Endothelial cell of umbilical vein (primary cell): Measurements from ENCODE around the gene SEC14L6. TPM values are rescaled to one million over a fixed set of nuclear protein-coding genes. Genes with fewer than 3 reads are reported as not detected.
A peak's percentile ranks its signal among the peaks of the same experiment; 100 is the strongest.

Experiments
- BruUV-seq: library from RNA; stranded (reverse); fragments of 400-500 nt; replicated peaks from 2 replicates; lab custom pipeline; 2021; lab: Mats Ljungman, UMichigan
- CTCF ChIA-PET: fragments of 300-600, 350-600 bp; sonication (Branson Sonifier 250); formaldehyde crosslinking; loops from one replicate; lab custom pipeline; 2021; ENCODE audit warnings: antibody characterized with exemption, inconsistent platforms; lab: Charles Lee
- POLR2A ChIA-PET: fragments of 300-600, 350-600 bp; sonication (Branson Sonifier 250); formaldehyde crosslinking; loops from one replicate; lab custom pipeline; 2021; ENCODE audit warnings: antibody characterized with exemption, inconsistent platforms; lab: Charles Lee
- DNase-seq: peaks from one replicate; pipeline ENCODE4 v3.0.0-alpha.2; 2011; ENCODE audit warnings: low read depth, low spot score
- FAIRE-seq: peaks from 2 replicates; lab custom pipeline; 2011; peaks lifted over from hg19 to GRCh38; lab: Jason Lieb, UNC
- H2AFZ ChIP-seq: 2 replicates; pipeline ENCODE4 v1.6.0; 2012; ENCODE audit warnings: low read depth, low read length, control low read depth, inconsistent platforms
- H3K27ac ChIP-seq: 2 replicates; pipeline ENCODE4 v1.5.1; 2011; ENCODE audit warnings: low read depth, mild to moderate bottlenecking, control low read depth, low read length, moderate library complexity; ENCODE audit not compliant: insufficient read depth
- H3K27me3 ChIP-seq, 2 experiments: 2 replicates each; pipeline versions ENCODE4 v1.6.0 to v1.6.1; 2011; ENCODE audit warnings: low read length in 2 of 2, mixed read lengths in 1 of 2; ENCODE audit not compliant: control insufficient read depth in 2 of 2, insufficient read depth in 2 of 2
- H3K36me3 ChIP-seq, 2 experiments: 2 replicates in 1 of 2; 3 replicates in 1 of 2; pipeline ENCODE4 v1.5.1; 2011; ENCODE audit warnings: low read length in 2 of 2, mild to moderate bottlenecking in 1 of 2, moderate library complexity in 1 of 2; ENCODE audit not compliant: control insufficient read depth in 2 of 2, insufficient read depth in 2 of 2; ENCODE audit errors: extremely low read depth in 1 of 2
- H3K4me1 ChIP-seq: 3 replicates; pipeline ENCODE4 v1.5.1; 2011; ENCODE audit warnings: mild to moderate bottlenecking, low read length; ENCODE audit not compliant: control insufficient read depth, insufficient read depth; ENCODE audit errors: extremely low read depth
- H3K4me2 ChIP-seq: 2 replicates; pipeline ENCODE4 v1.6.1; 2011; ENCODE audit warnings: low read length, control low read depth, mixed read lengths; ENCODE audit not compliant: insufficient read depth
- H3K4me3 ChIP-seq, 3 experiments: fragments of 200-600 bp in 1 of 3; sonication (generic), shearing (Covaris generic) in 1 of 3; replicated peaks in 1 of 3; 2 replicates each; pipeline ENCODE4 v1.5.1; 2011 to 2016; ENCODE audit warnings: control low read depth in 3 of 3, low read length in 3 of 3, mild to moderate bottlenecking in 2 of 3, inconsistent platforms in 1 of 3, low read depth in 1 of 3, moderate library complexity in 1 of 3; ENCODE audit not compliant: insufficient read depth in 1 of 3
- H3K79me2 ChIP-seq: 2 replicates; pipeline ENCODE4 v1.6.0; 2012; ENCODE audit warnings: low read length, inconsistent platforms; ENCODE audit not compliant: control insufficient read depth, insufficient read depth
- H3K9ac ChIP-seq: replicated peaks from 2 replicates; pipeline ENCODE3; 2011; ENCODE audit warnings: low read length, control low read depth; ENCODE audit not compliant: insufficient read depth; ENCODE audit errors: extremely low read depth
- H3K9me1 ChIP-seq: replicated peaks from 3 replicates; pipeline ENCODE4 v1.6.0; 2011; ENCODE audit warnings: mild to moderate bottlenecking, low read length; ENCODE audit not compliant: control insufficient read depth, insufficient read depth; ENCODE audit errors: extremely low read depth
- H3K9me3 ChIP-seq: replicated peaks from 2 replicates; pipeline ENCODE4 v1.5.1; 2012; ENCODE audit warnings: low read length, inconsistent platforms; ENCODE audit not compliant: control insufficient read depth, insufficient read depth
- H4K20me1 ChIP-seq: replicated peaks from 2 replicates; pipeline ENCODE3; 2011; ENCODE audit warnings: mild to moderate bottlenecking, low read length; ENCODE audit not compliant: control insufficient read depth, insufficient read depth; ENCODE audit errors: extremely low read depth
- GATA2 ChIP-seq: IDR thresholded peaks from 2 replicates; pipeline ENCODE4 v1.7.0; 2011; ENCODE audit warnings: low read depth, mild to moderate bottlenecking, moderate library complexity, mixed read lengths, low read length; ENCODE audit not compliant: insufficient read length, insufficient read depth
- MYC ChIP-seq: IDR thresholded peaks from one replicate; pipeline ENCODE4 v1.6.1; 2011; ENCODE audit warnings: mild to moderate bottlenecking, low read depth, low read length
- POLR2AphosphoS5 ChIP-seq: IDR thresholded peaks from 2 replicates; pipeline ENCODE4 v1.6.1; 2012; ENCODE audit warnings: low read depth, mild to moderate bottlenecking, control low read depth, low read length, moderate library complexity; ENCODE audit not compliant: insufficient read depth
- dilution Hi-C: fragments of 300-500 bp; cut with MboI; formaldehyde crosslinking; loops from one replicate; pipeline ENCODE4 v1.15.0; 2019; ENCODE audit warnings: low sequenced_read_pairs; ENCODE audit not compliant: extremely low pct_ligation_motif_present
- intact Hi-C: fragments of 100-400 bp; cut with micrococcal nuclease; formaldehyde crosslinking; loops from one replicate; pipeline ENCODE4 v1.10.0; 2022
- polyA plus RNA-seq, 4 experiments: library from polyadenylated mRNA; depleted of rRNA in 3 of 4; stranded (reverse) in 3 of 4; unstranded in 1 of 4; fragments of >200 nt; gene quantifications; 2 replicates each; pipeline versions ENCODE4 v1.2.1 to v1.2.3, GENCODE V29; 2011 to 2012; ENCODE audit warnings: missing spikeins in 1 of 4
- total RNA-seq: library from RNA; stranded (reverse); gene quantifications from 2 replicates; pipeline ENCODE4 v1.2.3, GENCODE V29; 2021
- TF ChIP-seq, protein P1 (sequence below), 2 donors: IDR thresholded peaks; 1 replicate in 1 of 2; 2 replicates in 1 of 2; pipeline ENCODE4 v1.5.1; 2011; ENCODE audit warnings: low read length in 2 of 2, mild to moderate bottlenecking in 2 of 2, moderate library complexity in 2 of 2, control low read depth in 1 of 2, inconsistent platforms in 1 of 2, low read depth in 1 of 2; ENCODE audit not compliant: insufficient read depth in 1 of 2; ENCODE audit errors: extremely low read depth in 1 of 2

The SEC14L6 gene
- total and polyA plus RNA-seq, 2 donors (not counting 3 experiments of a cell fraction or from before 2014, with no cell fraction given), result 0.04 to 0.15 TPM

DNA sequence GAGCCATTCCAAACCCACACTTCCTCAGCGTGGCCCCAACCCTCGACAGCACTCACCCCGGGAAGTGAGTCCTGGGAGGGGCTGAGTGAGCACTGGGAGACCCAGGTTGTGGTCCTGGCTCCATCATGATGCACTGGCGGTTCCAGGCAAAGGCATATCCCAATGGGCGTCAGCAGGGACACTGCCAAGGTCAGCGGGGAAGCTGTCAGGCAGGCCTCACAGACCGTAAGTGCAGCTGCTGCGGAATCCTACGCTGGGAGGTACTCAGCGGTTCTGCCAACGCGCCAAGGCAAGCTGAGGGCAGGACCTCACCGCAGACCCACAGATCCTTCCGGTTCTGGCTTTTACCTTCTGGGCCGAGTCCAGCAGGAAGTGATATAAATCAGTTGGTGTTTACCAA, 29.3 kb upstream of the SEC14L6 start:
- ChIA-PET CTCF (interaction anchor here (1.4 to 1.6 kb wide), 2 partner anchors 10 to 179 kb away, joined by 3 to 5 read pairs; no protein-coding TSS in a partner anchor), POLR2A (no interaction called here)
- Histone ChIP-seq H3K9me3 (no peaks in the 10 kb centered on the region), H3K4me1 (no peaks in the 10 kb centered on the region), H3K27me3 (peaks cover 0 to 1% of the 10 kb centered on the region in 2 experiments), H2AFZ (no peak overlapping the region), H3K27ac (no peak overlapping the region), H3K9ac (no peak overlapping the region), H4K20me1 (no peaks in the 10 kb centered on the region), H3K79me2 (no peaks in the 10 kb centered on the region), H3K4me3 (no peak overlapping the region), H3K4me2 (no peak overlapping the region), H3K9me1 (no peaks in the 10 kb centered on the region), H3K36me3 (peaks cover 10 to 36% of the 10 kb centered on the region in 2 experiments)
- dilution Hi-C loops (no loop called here), intact Hi-C loops (no loop called here)
- DNase-seq, result no peak
- FAIRE-seq, result no peak
- TF ChIP-seq, protein P1, sequence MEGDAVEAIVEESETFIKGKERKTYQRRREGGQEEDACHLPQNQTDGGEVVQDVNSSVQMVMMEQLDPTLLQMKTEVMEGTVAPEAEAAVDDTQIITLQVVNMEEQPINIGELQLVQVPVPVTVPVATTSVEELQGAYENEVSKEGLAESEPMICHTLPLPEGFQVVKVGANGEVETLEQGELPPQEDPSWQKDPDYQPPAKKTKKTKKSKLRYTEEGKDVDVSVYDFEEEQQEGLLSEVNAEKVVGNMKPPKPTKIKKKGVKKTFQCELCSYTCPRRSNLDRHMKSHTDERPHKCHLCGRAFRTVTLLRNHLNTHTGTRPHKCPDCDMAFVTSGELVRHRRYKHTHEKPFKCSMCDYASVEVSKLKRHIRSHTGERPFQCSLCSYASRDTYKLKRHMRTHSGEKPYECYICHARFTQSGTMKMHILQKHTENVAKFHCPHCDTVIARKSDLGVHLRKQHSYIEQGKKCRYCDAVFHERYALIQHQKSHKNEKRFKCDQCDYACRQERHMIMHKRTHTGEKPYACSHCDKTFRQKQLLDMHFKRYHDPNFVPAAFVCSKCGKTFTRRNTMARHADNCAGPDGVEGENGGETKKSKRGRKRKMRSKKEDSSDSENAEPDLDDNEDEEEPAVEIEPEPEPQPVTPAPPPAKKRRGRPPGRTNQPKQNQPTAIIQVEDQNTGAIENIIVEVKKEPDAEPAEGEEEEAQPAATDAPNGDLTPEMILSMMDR (IDR thresholded peaks at IDR 0.05; ENCODE audit: extremely low read depth in 1 of 2, insufficient read depth in 1 of 2, low read depth in 1 of 2, low read length in 2 of 2), result no peak
- no TSS peak for BruUV-seq

- H3K27me3 ChIP-seq, result peaks cover 0 to 3% of the 10 kb centered on the region in 2 experiments
- TF ChIP-seq POLR2AphosphoS5, result peak; percentile 5
- TF ChIP-seq MYC, result no peak
- no peak for TF ChIP-seq GATA2
- FAIRE-seq (no peak), DNase-seq (no peak)
- peaks cover 7 to 29% of the 10 kb centered on the region in 2 experiments for H3K36me3 ChIP-seq
- no peak overlapping the region for H3K4me3 ChIP-seq
- intact Hi-C loops, result no loop called here
- POLR2A ChIA-PET, result no interaction called here
- no peaks in the 10 kb centered on the region for H4K20me1 ChIP-seq
- CTCF ChIA-PET, result interaction anchor here (1.1 to 1.6 kb wide), 3 partner anchors 10 to 180 kb away, joined by 3 to 5 read pairs (median 3); no protein-coding TSS in a partner anchor
- H3K27ac ChIP-seq, result no peak overlapping the region
- H2AFZ ChIP-seq, result no peak overlapping the region
- H3K9me3 ChIP-seq, result no peaks in the 10 kb centered on the region
- no peaks in the 10 kb centered on the region for H3K9me1 ChIP-seq
- dilution Hi-C loops, result no loop called here
- H3K4me1 ChIP-seq, result no peaks in the 10 kb centered on the region
- no peak overlapping the region for H3K4me2 ChIP-seq
- no peak overlapping the region for H3K9ac ChIP-seq
- no TSS peak for BruUV-seq
- H3K79me2 ChIP-seq, result no peaks in the 10 kb centered on the region
Observed at GRCh38 chr22:30574997-30575671, 28.6 kb upstream of the SEC14L6 start.
